ENCODE measurements around the gene RNPS1. TPM values are rescaled to one million over a fixed set of nuclear protein-coding genes. Genes with fewer than 3 reads are reported as not detected.

RNPS1 gene
- total and polyA plus RNA-seq, 2 of the 4 experiments (the other 2 are of a cell fraction) = 57.5 to 192 TPM

DNA sequence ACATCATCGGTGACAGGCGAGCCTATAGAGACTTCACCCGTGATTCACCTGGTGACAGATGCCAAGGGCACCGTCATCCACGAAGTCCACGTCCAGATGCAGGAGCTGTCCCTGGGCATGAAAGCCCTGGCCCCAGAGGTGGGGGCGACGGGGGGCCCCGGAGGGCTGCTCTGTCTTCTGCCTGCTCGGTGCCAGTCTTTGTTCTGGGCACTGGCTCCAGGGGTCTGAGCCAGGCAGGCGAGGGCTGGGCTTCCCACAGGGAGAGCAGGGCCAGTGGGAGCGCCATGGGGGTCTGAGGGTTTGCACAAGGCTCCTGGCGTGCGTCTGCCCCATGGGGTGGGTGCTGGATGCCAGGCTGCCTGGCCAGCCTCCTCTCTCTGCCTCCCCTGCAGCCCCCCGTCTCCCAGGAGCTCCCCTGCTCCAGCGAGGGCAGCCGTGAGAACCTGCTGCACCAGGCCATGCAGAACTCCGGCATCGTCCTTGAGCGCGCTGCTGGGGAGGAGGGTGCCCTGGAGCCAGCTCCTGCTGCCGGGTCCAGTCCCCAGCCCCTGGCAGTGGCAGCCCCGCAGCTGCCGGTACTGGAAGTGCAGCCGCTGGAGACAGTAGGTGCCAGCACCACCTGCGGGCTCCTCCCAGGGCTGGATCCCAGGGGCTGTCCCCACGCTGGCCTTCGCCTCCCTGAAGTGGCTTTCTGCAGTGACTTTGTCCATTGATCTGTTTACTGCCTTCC, 34.7 kb downstream of the RNPS1 start:
- no peak overlapping the region for H3K9ac ChIP-seq (ENCODE audit: low read depth, low read length)
- DNase-seq = no peak
- no peak overlapping the region for H2BK15ac ChIP-seq (ENCODE audit: low read depth, low read length)
- no peak overlapping the region for H4K5ac ChIP-seq (ENCODE audit: low read depth, low read length)
- no peak overlapping the region for H3K56ac ChIP-seq (ENCODE audit: extremely low read depth, insufficient read depth, low read length)
- TF ChIP-seq RCOR1 (IDR thresholded peaks at IDR 0.05; ENCODE audit: insufficient replicate concordance, low read length) (no peak), FOS (IDR thresholded peaks at IDR 0.05; ENCODE audit: low read depth, low read length) (no peak), POLR2A (IDR thresholded peaks at IDR 0.05; ENCODE audit: low read depth, low read length) (no peak), RFX5 (IDR thresholded peaks at IDR 0.05; ENCODE audit: low read depth, low read length) (no peak), CHD1 (IDR thresholded peaks at IDR 0.05; ENCODE audit: low read depth, low read length) (no peak), NFE2L2 (IDR thresholded peaks at IDR 0.05; ENCODE audit: low read depth, low read length) (no peak), RAD21 (IDR thresholded peaks at IDR 0.05; ENCODE audit: low read length) (no peak), BHLHE40 (IDR thresholded peaks at IDR 0.05; ENCODE audit: low read depth, low read length) (no peak)
- no peaks in the 10 kb centered on the region for H3K9me3 ChIP-seq (ENCODE audit: control insufficient read depth, insufficient read depth, low read length)
- no peak overlapping the region for H4K8ac ChIP-seq (ENCODE audit: low read depth in 2 of 2, low read length in 2 of 2)
- no peak overlapping the region for H2AFZ ChIP-seq (replicated peaks; ENCODE audit: low read length, poor library complexity)
- intact Hi-C loops (cut with micrococcal nuclease) = no loop called here
- H2AK5ac ChIP-seq (ENCODE audit: low read depth, low read length) = no peak overlapping the region
- ChIA-PET CTCF (interaction anchor here (0.6 kb wide), 1 partner anchor 184 kb away, joined by 4 read pairs; no protein-coding TSS in a partner anchor), POLR2A (ENCODE audit: unreplicated experiment) (no interaction called here)
- H2AK9ac ChIP-seq (replicated peaks; ENCODE audit: low read depth, low read length, poor library complexity) = no peak overlapping the region
- no TSS peak for BruUV-seq (replicated peaks)
- H3K14ac ChIP-seq (replicated peaks; ENCODE audit: low read depth, low read length) = no peak overlapping the region
- no peak overlapping the region for H3K4me2 ChIP-seq (ENCODE audit: low read depth, low read length)
- in situ Hi-C loops (cut with MboI; ENCODE audit: low sequenced_read_pairs) = no loop called here
- peaks cover 60% of the 10 kb centered on the region for H3K36me3 ChIP-seq (ENCODE audit: control insufficient read depth, insufficient read depth, low read length)
- H4K20me1 ChIP-seq (ENCODE audit: insufficient read depth, low read length) = peaks cover 20% of the 10 kb centered on the region
- ATAC-seq (ENCODE audit: low read depth) = no peak
- H3K4me3 ChIP-seq (ENCODE audit: insufficient read depth, low read depth, low read length) = no peak overlapping the region
- no peak overlapping the region for H2BK120ac ChIP-seq (ENCODE audit: low read depth, low read length)
- no peak overlapping the region for H2BK5ac ChIP-seq (ENCODE audit: low read depth, low read length, poor library complexity, severe bottlenecking)
- no peak overlapping the region for H3K23ac ChIP-seq (ENCODE audit: low read depth, low read length)
- no peak overlapping the region for H4K91ac ChIP-seq (ENCODE audit: insufficient read depth, low read depth, low read length)
- H3K79me1 ChIP-seq (ENCODE audit: low read depth in 1 of 2, low read length in 2 of 2) = peaks cover 0 to 10% of the 10 kb centered on the region in 2 experiments; a peak in 2 of 4 replicates
- dilution Hi-C loops (cut with HindIII; ENCODE audit: low sequenced_read_pairs, unreplicated experiment) = no loop called here
- peaks cover 9% of the 10 kb centered on the region for H3K27me3 ChIP-seq (ENCODE audit: control insufficient read depth, insufficient read depth, low read length)
- 89% methylated on average over 17 of the region's 28 CpGs; no CpG with 5 or more reads in 1 of the 2 experiments for WGBS, 2 experiments (ENCODE audit: extremely low coverage in 2 of 2, insufficient read length in 1 of 2)
- peaks cover 5% of the 10 kb centered on the region; the same call in 1 of the 2 replicates for H3K4me1 ChIP-seq (ENCODE audit: control insufficient read depth, insufficient read depth, low read length)
- H3K4ac ChIP-seq (ENCODE audit: low read depth, low read length) = no peak overlapping the region
- H3K18ac ChIP-seq (ENCODE audit: low read depth, low read length) = no peak overlapping the region
- H3K9me1 ChIP-seq (ENCODE audit: insufficient read depth, low read length) = no peaks in the 10 kb centered on the region
- no peak overlapping the region for H2BK20ac ChIP-seq (ENCODE audit: low read depth, low read length)
- H3K27ac ChIP-seq (ENCODE audit: insufficient read depth, low read length) = no peak overlapping the region

Data from IMR-90 (cell line).